ENCODE data around the gene MRC2. TPM values are rescaled to one million over a fixed set of nuclear protein-coding genes. Genes with fewer than 3 reads are reported as not detected.
A peak's percentile ranks its signal among the peaks of the same experiment; 100 is the strongest.

Gene MRC2
- polyA plus RNA-seq, 1 of the 3 experiments (the other 2 are of a cell fraction): 213 TPM

DNA sequence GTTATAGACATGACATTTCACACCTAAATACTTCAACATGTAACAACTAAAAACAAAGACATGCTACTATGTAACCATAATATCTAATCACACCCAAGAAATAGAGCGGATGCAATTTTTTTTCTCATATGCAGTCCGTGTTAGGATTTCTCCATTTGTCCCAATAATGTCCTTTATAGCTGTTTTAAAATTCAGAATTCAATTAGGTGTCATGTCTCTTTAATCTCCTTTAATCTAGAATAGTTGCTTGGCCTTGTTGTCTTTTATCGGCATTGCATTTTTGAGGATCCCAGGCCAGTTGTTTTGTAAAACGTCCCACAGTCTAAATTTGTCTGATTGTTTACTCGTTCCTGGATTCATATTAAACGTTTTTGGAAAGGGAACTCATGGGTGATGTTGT lies 14.5 kb downstream of the MRC2 start:
- no peak for TF ChIP-seq GATA2 (CRISPR knock-in tag; IDR thresholded peaks at IDR 0.05)
- Histone ChIP-seq H3K27ac (ENCODE audit: low read depth in 2 of 2, low read length in 1 of 2) (no peak overlapping the region), H3K4me1 (ENCODE audit: control insufficient read depth in 1 of 2, insufficient read depth in 2 of 2, low read depth in 1 of 2, low read length in 1 of 2) (no peaks in the 10 kb centered on the region; a peak in 2 of 4 replicates), H3K79me2 (ENCODE audit: insufficient read depth) (peaks cover 99% of the 10 kb centered on the region), H3K4me3 (ENCODE audit: low read depth in 2 of 2, low read length in 1 of 2) (no peak overlapping the region), H3K27me3 (ENCODE audit: insufficient read depth) (no peaks in the 10 kb centered on the region), H3K4me2 (no peak overlapping the region), H3K9me3 (no peaks in the 10 kb centered on the region), H3K9ac (no peak overlapping the region), H3F3A (replicated peaks; ENCODE audit: insufficient read depth) (peaks cover 42% of the 10 kb centered on the region), H3K36me3 (replicated peaks in 1 of 2; ENCODE audit: control insufficient read depth in 1 of 2, insufficient read depth in 2 of 2, low read length in 1 of 2) (peaks cover 5 to 27% of the 10 kb centered on the region in 2 experiments), H3K9me2 (no peaks in the 10 kb centered on the region), H4K20me1 (ENCODE audit: insufficient read depth) (peaks cover 64% of the 10 kb centered on the region), H2AFZ (ENCODE audit: low read depth) (no peak overlapping the region)
- WGBS (ENCODE audit: low lambda C conversion rate): 86% methylated on average over 6 of the region's 6 CpGs
- ChIA-PET CTCF (interaction anchor here (1.1 to 2.6 kb wide), 2 partner anchors 13 to 89 kb away, joined by 4 to 8 read pairs; no protein-coding TSS in a partner anchor), POLR2A (interaction anchor here (0.6 kb wide), 1 partner anchor 220 kb away, joined by 3 read pairs; no protein-coding TSS in a partner anchor)
- no peak for DNase-seq

DNA sequence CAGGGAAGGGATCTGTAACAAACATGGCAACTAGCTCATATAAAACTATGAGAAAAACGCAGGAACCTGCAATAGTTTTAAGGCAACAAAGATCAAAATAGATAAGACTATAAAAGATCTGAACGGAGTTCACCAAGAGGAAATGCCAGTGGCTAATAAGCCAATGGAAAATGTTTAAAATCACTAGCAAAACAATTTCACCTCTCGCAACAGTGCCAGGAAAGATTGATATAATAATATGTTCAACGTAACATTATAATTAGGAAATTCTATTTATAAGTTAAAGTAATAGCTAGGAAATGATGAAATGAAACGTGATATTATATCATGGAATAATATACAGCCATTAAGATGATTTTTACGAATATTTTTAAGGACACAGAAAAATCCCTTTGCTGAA lies 16.0 kb downstream of the MRC2 start:
- Histone ChIP-seq H3K4me3 (ENCODE audit: low read depth in 2 of 2, low read length in 1 of 2) (no peak overlapping the region), H3K79me2 (ENCODE audit: insufficient read depth) (peaks cover 99% of the 10 kb centered on the region), H3K4me2 (no peak overlapping the region), H3K27ac (ENCODE audit: low read depth in 2 of 2, low read length in 1 of 2) (peak overlapping the region in 1 of 2 experiments; percentile 48; a peak in 2 of 4 replicates), H2AFZ (ENCODE audit: low read depth) (no peak overlapping the region), H3K9me3 (no peaks in the 10 kb centered on the region), H3K4me1 (ENCODE audit: control insufficient read depth in 1 of 2, insufficient read depth in 2 of 2, low read depth in 1 of 2, low read length in 1 of 2) (no peaks in the 10 kb centered on the region; a peak in 2 of 4 replicates), H3K36me3 (replicated peaks in 1 of 2; ENCODE audit: control insufficient read depth in 1 of 2, insufficient read depth in 2 of 2, low read length in 1 of 2) (peaks cover 8 to 21% of the 10 kb centered on the region in 2 experiments), H3F3A (replicated peaks; ENCODE audit: insufficient read depth) (peaks cover 34% of the 10 kb centered on the region), H3K9me2 (no peaks in the 10 kb centered on the region), H4K20me1 (ENCODE audit: insufficient read depth) (peaks cover 60% of the 10 kb centered on the region), H3K27me3 (ENCODE audit: insufficient read depth) (no peaks in the 10 kb centered on the region), H3K9ac (no peak overlapping the region)
- ChIA-PET CTCF (interaction anchor here (2.6 kb wide), 1 partner anchor 91 kb away, joined by 8 read pairs; no protein-coding TSS in a partner anchor), POLR2A (no interaction called here)
- 63% methylated on average over 6 of the region's 6 CpGs for WGBS (ENCODE audit: low lambda C conversion rate)
- DNase-seq: no peak
- TF ChIP-seq, protein P1, sequence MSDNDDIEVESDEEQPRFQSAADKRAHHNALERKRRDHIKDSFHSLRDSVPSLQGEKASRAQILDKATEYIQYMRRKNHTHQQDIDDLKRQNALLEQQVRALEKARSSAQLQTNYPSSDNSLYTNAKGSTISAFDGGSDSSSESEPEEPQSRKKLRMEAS (IDR thresholded peaks at IDR 0.05; ENCODE audit: low read depth): no peak
- TF ChIP-seq SIN3A (IDR thresholded peaks at IDR 0.05; ENCODE audit: borderline replicate concordance, low read depth, low read length): no peak

- Histone ChIP-seq H3K4me2 (0 out of 2 replicates have a peak overlapping the region, but pooled peaks have one; percentile 14), H3K4me1 (ENCODE audit: control insufficient read depth in 1 of 2, insufficient read depth in 2 of 2, low read depth in 1 of 2, low read length in 1 of 2) (no peaks in the 10 kb centered on the region; a peak in 2 of 4 replicates), H3K36me3 (replicated peaks in 1 of 2; ENCODE audit: control insufficient read depth in 1 of 2, insufficient read depth in 2 of 2, low read length in 1 of 2) (peaks cover 13 to 25% of the 10 kb centered on the region in 2 experiments), H3K79me2 (ENCODE audit: insufficient read depth) (peaks cover 99% of the 10 kb centered on the region), H3K27me3 (ENCODE audit: insufficient read depth) (no peaks in the 10 kb centered on the region), H2AFZ (ENCODE audit: low read depth) (0 out of 2 replicates have a peak overlapping the region, but pooled peaks have one; percentile 38), H3K27ac (ENCODE audit: low read depth in 2 of 2, low read length in 1 of 2) (peak overlapping the region; percentile 48 to 74), H4K20me1 (ENCODE audit: insufficient read depth) (peaks cover 55% of the 10 kb centered on the region), H3K9me2 (no peaks in the 10 kb centered on the region), H3K4me3 (ENCODE audit: low read depth in 2 of 2, low read length in 1 of 2) (peak overlapping the region in 1 of 2 experiments; percentile 40; a peak in 2 of 4 replicates), H3F3A (replicated peaks; ENCODE audit: insufficient read depth) (peaks cover 34% of the 10 kb centered on the region), H3K9me3 (no peaks in the 10 kb centered on the region), H3K9ac (no peak overlapping the region; the same call in 1 of the 2 replicates)
- CTCF ChIA-PET: interaction anchor here (1.6 kb wide), 1 partner anchor 28 kb away, joined by 5 read pairs; no protein-coding TSS in a partner anchor
- POLR2A ChIA-PET: no interaction called here
- 47% methylated on average over 17 of the region's 17 CpGs for WGBS (ENCODE audit: low lambda C conversion rate)
- DNase-seq: peak; percentile 94
- TF ChIP-seq USF1 (IDR thresholded peaks at IDR 0.05; ENCODE audit: borderline replicate concordance, low read depth) (peak; percentile 95), NFIC (IDR thresholded peaks at IDR 0.05; ENCODE audit: borderline replicate concordance) (no peak), POLR2AphosphoS5 (IDR thresholded peaks at IDR 0.05; ENCODE audit: low read depth, low read length) (peak; percentile 80), MEF2A (IDR thresholded peaks at IDR 0.05; ENCODE audit: borderline replicate concordance, low read depth) (no peak), MXI1 (IDR thresholded peaks at IDR 0.05; ENCODE audit: low read depth, low read length) (peak; percentile 57; the same call in 1 of the 2 replicates), RCOR1 (IDR thresholded peaks at IDR 0.05; ENCODE audit: low read length) (no peak), CHD2 (IDR thresholded peaks at IDR 0.05; ENCODE audit: low read length, partially characterized antibody) (peak; percentile 71), TAF1 (IDR thresholded peaks at IDR 0.05; ENCODE audit: borderline replicate concordance, low read depth, low read length) (no peak), GABPA (IDR thresholded peaks at IDR 0.05; ENCODE audit: low read depth) (no peak), FOXM1 (IDR thresholded peaks at IDR 0.05; ENCODE audit: low read depth) (no peak), CTCF (IDR thresholded peaks at IDR 0.05) (no peak), RFX5 (IDR thresholded peaks at IDR 0.05; ENCODE audit: low read length) (no peak), EZH2phosphoT487 (IDR thresholded peaks at IDR 0.05; ENCODE audit: borderline replicate concordance, low read depth) (no peak), GATA2 (CRISPR knock-in tag; IDR thresholded peaks at IDR 0.05) (no peak)
- TF ChIP-seq, protein P2, sequence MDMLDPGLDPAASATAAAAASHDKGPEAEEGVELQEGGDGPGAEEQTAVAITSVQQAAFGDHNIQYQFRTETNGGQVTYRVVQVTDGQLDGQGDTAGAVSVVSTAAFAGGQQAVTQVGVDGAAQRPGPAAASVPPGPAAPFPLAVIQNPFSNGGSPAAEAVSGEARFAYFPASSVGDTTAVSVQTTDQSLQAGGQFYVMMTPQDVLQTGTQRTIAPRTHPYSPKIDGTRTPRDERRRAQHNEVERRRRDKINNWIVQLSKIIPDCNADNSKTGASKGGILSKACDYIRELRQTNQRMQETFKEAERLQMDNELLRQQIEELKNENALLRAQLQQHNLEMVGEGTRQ (IDR thresholded peaks at IDR 0.05; ENCODE audit: borderline replicate concordance, low read depth, low read length): peak; percentile 96
These were observed 17.2 kb downstream of the MRC2 start for GRCh38 chr17:62644487-62645173.

Measured in SK-N-SH (cell line).